KOPT-K1 (cell line): ENCODE data around the gene TBRG4.

Experiments used
- H3K27ac ChIP-seq: fragments of 200-600 bp; sonication (generic); 2 replicates; pipeline ENCODE4 v1.5.1; 2016; ENCODE audit warnings: antibody characterized with exemption, mild to moderate bottlenecking, low read depth, low read length; ENCODE audit not compliant: poor library complexity, severe bottlenecking
- H3K36me3 ChIP-seq: fragments of 200-600 bp; sonication (generic); 2 replicates; pipeline ENCODE4 v1.5.1; 2017; ENCODE audit warnings: antibody characterized with exemption, mild to moderate bottlenecking, low read length, moderate library complexity; ENCODE audit not compliant: insufficient read depth
- H3K9me3 ChIP-seq: fragments of 200-600 bp; sonication (generic); 2 replicates; pipeline ENCODE4 v1.5.1; 2017; ENCODE audit warnings: antibody characterized with exemption, low read length, mild to moderate bottlenecking; ENCODE audit not compliant: insufficient read depth, poor library complexity, severe bottlenecking

The TBRG4 gene

GRCh38 chr7:45112648-45113047, 1.2 kb upstream of the TBRG4 start:
- Histone ChIP-seq H3K36me3 (peaks cover 24% of the 10 kb centered on the region), H3K9me3 (no peaks in the 10 kb centered on the region), H3K27ac (no peak overlapping the region)

- peaks cover 62% of the 10 kb centered on the region for H3K36me3 ChIP-seq
Measured at GRCh38 chr7:45108863-45109262, 2.6 kb downstream of the TBRG4 start.

GRCh38 chr7:45107356-45107755, 4.1 kb downstream of the TBRG4 start:
- H3K36me3 ChIP-seq: peaks cover 77% of the 10 kb centered on the region
- H3K27ac ChIP-seq: no peak overlapping the region
- no peaks in the 10 kb centered on the region for H3K9me3 ChIP-seq

More at GRCh38 chr7:45108863-45109262, 2.6 kb downstream of the TBRG4 start:
- H3K9me3 ChIP-seq: no peaks in the 10 kb centered on the region
- no peak overlapping the region for H3K27ac ChIP-seq

GRCh38 chr7:45106820-45107219, 4.7 kb downstream of the TBRG4 start:
- H3K9me3 ChIP-seq: no peaks in the 10 kb centered on the region
- no peak overlapping the region for H3K27ac ChIP-seq
- H3K36me3 ChIP-seq: peaks cover 83% of the 10 kb centered on the region

- Histone ChIP-seq H3K27ac (no peak overlapping the region), H3K9me3 (no peaks in the 10 kb centered on the region), H3K36me3 (peaks cover 94% of the 10 kb centered on the region)
Measured at GRCh38 chr7:45105588-45106188, 5.8 kb downstream of the TBRG4 start.

- Histone ChIP-seq H3K27ac (no peak overlapping the region), H3K36me3 (peaks cover 99% of the 10 kb centered on the region), H3K9me3 (no peaks in the 10 kb centered on the region)
Measured at GRCh38 chr7:45104844-45105587, 6.5 kb downstream of the TBRG4 start.

- Histone ChIP-seq H3K9me3 (no peaks in the 10 kb centered on the region), H3K27ac (no peak overlapping the region), H3K36me3 (peaks cover 100% of the 10 kb centered on the region)
Measured at GRCh38 chr7:45103958-45104843, 7.3 kb downstream of the TBRG4 start.

GRCh38 chr7:45102785-45103712, 8.4 kb downstream of the TBRG4 start:
- no peaks in the 10 kb centered on the region for H3K9me3 ChIP-seq
- peaks cover 98% of the 10 kb centered on the region for H3K36me3 ChIP-seq
- H3K27ac ChIP-seq: no peak overlapping the region

GRCh38 chr7:45101748-45102147, 9.7 kb downstream of the TBRG4 start:
- no peak overlapping the region for H3K27ac ChIP-seq
- no peaks in the 10 kb centered on the region for H3K9me3 ChIP-seq
- peaks cover 90% of the 10 kb centered on the region for H3K36me3 ChIP-seq

- peaks cover 82% of the 10 kb centered on the region for H3K36me3 ChIP-seq
- no peak overlapping the region for H3K27ac ChIP-seq
- H3K9me3 ChIP-seq: no peaks in the 10 kb centered on the region
Measured at GRCh38 chr7:45100761-45101480, 10.6 kb downstream of the TBRG4 start.

- Histone ChIP-seq H3K36me3 (peaks cover 74% of the 10 kb centered on the region), H3K27ac (no peak overlapping the region), H3K9me3 (no peaks in the 10 kb centered on the region)
Measured at GRCh38 chr7:45099891-45100760, 11.4 kb downstream of the TBRG4 start.

- H3K9me3 ChIP-seq: no peaks in the 10 kb centered on the region
- peaks cover 65% of the 10 kb centered on the region for H3K36me3 ChIP-seq
- H3K27ac ChIP-seq: no peak overlapping the region
Measured at GRCh38 chr7:45098983-45099839, 12.3 kb downstream of the TBRG4 start.

- peaks cover 4% of the 10 kb centered on the region; the same call in 1 of the 2 replicates for H3K36me3 ChIP-seq
- H3K27ac ChIP-seq: no peak overlapping the region
- no peaks in the 10 kb centered on the region for H3K9me3 ChIP-seq
Measured at GRCh38 chr7:45092931-45093235, 18.6 kb downstream of the TBRG4 start.
